ENCODE data around the gene SMPD2. TPM values are rescaled to one million over a fixed set of nuclear protein-coding genes. Genes with fewer than 3 reads are reported as not detected.

The SMPD2 gene
- total and polyA plus RNA-seq, 2 experiments from 2014 or later: 11.1 to 12.5 TPM

GRCh38 chr6:109478222-109478805, 37.8 kb downstream of the SMPD2 start:
- Histone ChIP-seq H3K4me1 (ENCODE audit: low read depth) (peaks cover 6% of the 10 kb centered on the region), H3K4me3 (no peak overlapping the region), H3K36me3 (peaks cover 11% of the 10 kb centered on the region), H3K9me3 (ENCODE audit: low read depth) (no peaks in the 10 kb centered on the region), H3K27ac (no peak overlapping the region), H3K27me3 (no peaks in the 10 kb centered on the region)
- no peak for TF ChIP-seq CTCF (IDR thresholded peaks at IDR 0.05; ENCODE audit: low read depth, low read length)
- DNase-seq (ENCODE audit: low read depth in 1 of 2, low spot score in 1 of 2): no peak

GRCh38 chr6:109478841-109479624, 38.5 kb downstream of the SMPD2 start:
- no peak for DNase-seq (ENCODE audit: low read depth in 1 of 2, low spot score in 1 of 2)
- Histone ChIP-seq H3K36me3 (peaks cover 10% of the 10 kb centered on the region), H3K9me3 (ENCODE audit: low read depth) (no peaks in the 10 kb centered on the region), H3K4me3 (no peak overlapping the region), H3K4me1 (ENCODE audit: low read depth) (peaks cover 6% of the 10 kb centered on the region), H3K27ac (no peak overlapping the region), H3K27me3 (no peaks in the 10 kb centered on the region)
- no peak for TF ChIP-seq CTCF (IDR thresholded peaks at IDR 0.05; ENCODE audit: low read depth, low read length)

GRCh38 chr6:109480993-109481480, 40.5 kb downstream of the SMPD2 start:
- Histone ChIP-seq H3K4me1 (ENCODE audit: low read depth) (peaks cover 6% of the 10 kb centered on the region), H3K36me3 (peaks cover under 1% of the 10 kb centered on the region), H3K9me3 (ENCODE audit: low read depth) (no peaks in the 10 kb centered on the region), H3K4me3 (no peak overlapping the region), H3K27me3 (no peaks in the 10 kb centered on the region), H3K27ac (no peak overlapping the region)
- TF ChIP-seq CTCF (IDR thresholded peaks at IDR 0.05; ENCODE audit: low read depth, low read length): no peak
- no peak for DNase-seq (ENCODE audit: low read depth in 1 of 2, low spot score in 1 of 2)

- Histone ChIP-seq H3K4me1 (ENCODE audit: low read depth) (peaks cover 6% of the 10 kb centered on the region), H3K36me3 (no peaks in the 10 kb centered on the region), H3K27me3 (no peaks in the 10 kb centered on the region), H3K27ac (peak within 1 kb of the TSS; percentile 17), H3K9me3 (ENCODE audit: low read depth) (no peaks in the 10 kb centered on the region), H3K4me3 (peak within 1 kb of the TSS; percentile 80)
- peak; percentile 95 to 97 for DNase-seq (ENCODE audit: low read depth in 1 of 2, low spot score in 1 of 2)
- no peak for TF ChIP-seq CTCF (IDR thresholded peaks at IDR 0.05; ENCODE audit: low read depth, low read length)
Observed at GRCh38 chr6:109482905-109483734, 42.6 kb downstream of the SMPD2 start, which contains the start of gene ZBTB24. TSS of gene ZBTB24 (minus strand) at chr6:109483219. CDS start at chr6:109482026, 1,193 bp downstream.

- Histone ChIP-seq H3K9me3 (ENCODE audit: low read depth) (no peaks in the 10 kb centered on the region), H3K36me3 (no peaks in the 10 kb centered on the region), H3K4me1 (ENCODE audit: low read depth) (peaks cover 6% of the 10 kb centered on the region), H3K4me3 (peak overlapping the region; percentile 27), H3K27ac (no peak overlapping the region), H3K27me3 (no peaks in the 10 kb centered on the region)
- TF ChIP-seq CTCF (IDR thresholded peaks at IDR 0.05; ENCODE audit: low read depth, low read length): no peak
- DNase-seq (ENCODE audit: low read depth in 1 of 2, low spot score in 1 of 2): no peak
Observed at GRCh38 chr6:109483735-109484057, 43.2 kb downstream of the SMPD2 start.
